Fibroblast of skin of abdomen (primary cell): Measurements from ENCODE around the gene MAGOH. TPM values are rescaled to one million over a fixed set of nuclear protein-coding genes. Genes with fewer than 3 reads are reported as not detected.
"Not testable (repeated sequence)": the region's sequence is repeated elsewhere in the genome, so short reads cannot be mapped to it uniquely, and the experiment has no call there.

ENCODE experiments used
- DNase-seq: peaks from one replicate; pipeline ENCODE4 v3.0.0-alpha.2; 2013
- polyA plus RNA-seq, 2 experiments: library from polyadenylated mRNA; unstranded; fragments of 120-200 nt; gene quantifications; one replicate each; pipeline ENCODE4 v1.2.1, GENCODE V29; 2013; ENCODE audit not compliant: insufficient read length in 2 of 2

Gene MAGOH
- polyA plus RNA-seq (2013, experiment 1 of 2; ENCODE audit: insufficient read length): 61.4 TPM
- 54.1 TPM for polyA plus RNA-seq (2013, experiment 2 of 2; ENCODE audit: insufficient read length)

GRCh38 chr1:53238197-53239155 lies at the start of gene MAGOH:
TSS of gene MAGOH (minus strand) at chr1:53238518. CDS start at chr1:53238448, 70 bp downstream.
- peak; percentile 97 for DNase-seq

GRCh38 chr1:53286955-53287354 lies 48.6 kb upstream of the MAGOH start:
- DNase-seq: no peak

- no peak for DNase-seq
Observed at GRCh38 chr1:53285969-53286760, 47.8 kb upstream of the MAGOH start.

GRCh38 chr1:53285546-53285945 lies 47.2 kb upstream of the MAGOH start:
- no peak for DNase-seq

- no peak for DNase-seq
Observed at GRCh38 chr1:53284224-53285020, 46.1 kb upstream of the MAGOH start.

GRCh38 chr1:53283156-53283555 lies 44.8 kb upstream of the MAGOH start:
- not testable (repeated sequence) for DNase-seq

GRCh38 chr1:53281133-53281532 lies 42.8 kb upstream of the MAGOH start:
- no peak for DNase-seq

GRCh38 chr1:53280496-53280895 lies 42.2 kb upstream of the MAGOH start:
- no peak for DNase-seq

- no peak for DNase-seq
Observed at GRCh38 chr1:53279296-53280200, 41.2 kb upstream of the MAGOH start.

- no peak for DNase-seq
Observed at GRCh38 chr1:53278298-53278725, 40.0 kb upstream of the MAGOH start.

- DNase-seq: no peak
Observed at GRCh38 chr1:53277326-53277725, 39.0 kb upstream of the MAGOH start.

- no peak for DNase-seq
Observed at GRCh38 chr1:53276902-53277281, 38.6 kb upstream of the MAGOH start.

GRCh38 chr1:53276153-53276901 lies 38.0 kb upstream of the MAGOH start:
- no peak for DNase-seq

- DNase-seq: no peak
Observed at GRCh38 chr1:53275566-53275965, 37.2 kb upstream of the MAGOH start.

GRCh38 chr1:53274541-53275185 lies 36.3 kb upstream of the MAGOH start:
- no peak for DNase-seq

- no peak for DNase-seq
Observed at GRCh38 chr1:53274026-53274425, 35.7 kb upstream of the MAGOH start.

GRCh38 chr1:53273526-53273925 lies 35.2 kb upstream of the MAGOH start:
- DNase-seq: no peak

GRCh38 chr1:53272349-53272748 lies 34.0 kb upstream of the MAGOH start:
- no peak for DNase-seq

GRCh38 chr1:53271446-53272090 lies 33.2 kb upstream of the MAGOH start:
- no peak for DNase-seq

GRCh38 chr1:53270873-53271272 lies 32.6 kb upstream of the MAGOH start:
- no peak for DNase-seq
